Upper lobe of left lung (tissue), 4 donors: Measurements from ENCODE around the gene PTP4A1.

Experiments
- CTCF ChIP-seq, 6 experiments: fragments of 450-650 bp in 4 of 6; fragments of 200-600 bp in 2 of 6; sonication (generic) in 2 of 6; IDR thresholded peaks; one replicate each; pipeline ENCODE4 v1.5.1; 2016 to 2019; ENCODE audit warnings: antibody characterized with exemption in 6 of 6
- EP300 ChIP-seq, 4 donors: sonication (generic); formaldehyde crosslinking; IDR thresholded peaks; one replicate each; pipeline ENCODE4 v1.5.1; 2017; ENCODE audit warnings: antibody characterized with exemption in 4 of 4, control low read depth in 2 of 4
- POLR2A ChIP-seq, 4 donors: fragments of 450-650 bp; IDR thresholded peaks; one replicate each; pipeline ENCODE4 v1.5.1; 2016 to 2017; ENCODE audit warnings: antibody characterized with exemption in 4 of 4, mild to moderate bottlenecking in 2 of 4
- POLR2AphosphoS5 ChIP-seq, 2 donors: sonication (generic); formaldehyde crosslinking; IDR thresholded peaks; one replicate each; pipeline ENCODE4 v1.5.1; 2017; ENCODE audit warnings: antibody characterized with exemption in 2 of 2

GRCh38 chr6:63573899-63574553, 1.7 kb downstream of the PTP4A1 start:
- TF ChIP-seq CTCF (IDR thresholded peaks at IDR 0.05) (peak; percentile 38 to 58 (median 54)), POLR2A (IDR thresholded peaks at IDR 0.05) (no peak), POLR2AphosphoS5 (IDR thresholded peaks at IDR 0.05) (no peak), EP300 (IDR thresholded peaks at IDR 0.05) (no peak)
